ENCODE measurements around the gene MYO19. TPM values are rescaled to one million over a fixed set of nuclear protein-coding genes. Genes with fewer than 3 reads are reported as not detected.
A peak's percentile ranks its signal among the peaks of the same experiment; 100 is the strongest.

The MYO19 gene
- total and polyA plus RNA-seq, 4 donors = 8.7 to 47.2 (median 20.8) TPM

DNA sequence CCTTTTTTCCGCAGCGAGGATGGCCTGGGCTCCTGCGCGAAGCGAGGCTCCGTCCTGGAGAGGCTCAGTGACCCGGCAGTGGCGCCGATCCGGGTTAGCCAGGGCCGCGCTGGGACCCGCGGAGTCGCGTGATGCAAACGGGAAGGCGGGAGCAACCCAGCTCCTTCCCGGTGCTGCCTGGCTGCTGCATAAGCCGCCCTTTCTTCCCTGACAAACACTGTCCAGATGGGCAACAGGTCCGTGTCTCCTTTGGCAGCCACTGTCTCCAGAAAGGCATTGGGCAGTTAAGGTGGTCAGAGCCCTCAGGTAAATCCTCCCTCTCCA is 69.9 kb downstream of the MYO19 start:
- DNase-seq (ENCODE audit: low spot score) = no peak
- no peak overlapping the region for H3K27ac ChIP-seq (ENCODE audit: low read depth in 1 of 2, low read length in 2 of 2)
- H3K9ac ChIP-seq (ENCODE audit: low read depth in 1 of 2, low read length in 2 of 2) = no peak overlapping the region
- H3K9me3 ChIP-seq (ENCODE audit: control insufficient read depth in 4 of 4, low read length in 3 of 4) = no peaks in the 10 kb centered on the region
- no peak for TF ChIP-seq HNF4G (IDR thresholded peaks at IDR 0.05)
- no peak for TF ChIP-seq RXRA (IDR thresholded peaks at IDR 0.05)
- no peak for TF ChIP-seq SP1 (IDR thresholded peaks at IDR 0.05)
- TF ChIP-seq, protein P1, sequence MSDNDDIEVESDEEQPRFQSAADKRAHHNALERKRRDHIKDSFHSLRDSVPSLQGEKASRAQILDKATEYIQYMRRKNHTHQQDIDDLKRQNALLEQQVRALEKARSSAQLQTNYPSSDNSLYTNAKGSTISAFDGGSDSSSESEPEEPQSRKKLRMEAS (IDR thresholded peaks at IDR 0.05) = no peak
- TF ChIP-seq ZBTB33 (IDR thresholded peaks at IDR 0.05) = no peak
- no peak for TF ChIP-seq FOXA2 (IDR thresholded peaks at IDR 0.05)
- no peak for TF ChIP-seq YY1 (IDR thresholded peaks at IDR 0.05)
- TF ChIP-seq, protein P2, sequence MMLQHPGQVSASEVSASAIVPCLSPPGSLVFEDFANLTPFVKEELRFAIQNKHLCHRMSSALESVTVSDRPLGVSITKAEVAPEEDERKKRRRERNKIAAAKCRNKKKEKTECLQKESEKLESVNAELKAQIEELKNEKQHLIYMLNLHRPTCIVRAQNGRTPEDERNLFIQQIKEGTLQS (IDR thresholded peaks at IDR 0.05) = no peak
- TF ChIP-seq EGR1 (IDR thresholded peaks at IDR 0.05; ENCODE audit: low read depth in 2 of 2) = no peak
- TF ChIP-seq JUND (IDR thresholded peaks at IDR 0.05) = no peak
- TF ChIP-seq, protein P3, sequence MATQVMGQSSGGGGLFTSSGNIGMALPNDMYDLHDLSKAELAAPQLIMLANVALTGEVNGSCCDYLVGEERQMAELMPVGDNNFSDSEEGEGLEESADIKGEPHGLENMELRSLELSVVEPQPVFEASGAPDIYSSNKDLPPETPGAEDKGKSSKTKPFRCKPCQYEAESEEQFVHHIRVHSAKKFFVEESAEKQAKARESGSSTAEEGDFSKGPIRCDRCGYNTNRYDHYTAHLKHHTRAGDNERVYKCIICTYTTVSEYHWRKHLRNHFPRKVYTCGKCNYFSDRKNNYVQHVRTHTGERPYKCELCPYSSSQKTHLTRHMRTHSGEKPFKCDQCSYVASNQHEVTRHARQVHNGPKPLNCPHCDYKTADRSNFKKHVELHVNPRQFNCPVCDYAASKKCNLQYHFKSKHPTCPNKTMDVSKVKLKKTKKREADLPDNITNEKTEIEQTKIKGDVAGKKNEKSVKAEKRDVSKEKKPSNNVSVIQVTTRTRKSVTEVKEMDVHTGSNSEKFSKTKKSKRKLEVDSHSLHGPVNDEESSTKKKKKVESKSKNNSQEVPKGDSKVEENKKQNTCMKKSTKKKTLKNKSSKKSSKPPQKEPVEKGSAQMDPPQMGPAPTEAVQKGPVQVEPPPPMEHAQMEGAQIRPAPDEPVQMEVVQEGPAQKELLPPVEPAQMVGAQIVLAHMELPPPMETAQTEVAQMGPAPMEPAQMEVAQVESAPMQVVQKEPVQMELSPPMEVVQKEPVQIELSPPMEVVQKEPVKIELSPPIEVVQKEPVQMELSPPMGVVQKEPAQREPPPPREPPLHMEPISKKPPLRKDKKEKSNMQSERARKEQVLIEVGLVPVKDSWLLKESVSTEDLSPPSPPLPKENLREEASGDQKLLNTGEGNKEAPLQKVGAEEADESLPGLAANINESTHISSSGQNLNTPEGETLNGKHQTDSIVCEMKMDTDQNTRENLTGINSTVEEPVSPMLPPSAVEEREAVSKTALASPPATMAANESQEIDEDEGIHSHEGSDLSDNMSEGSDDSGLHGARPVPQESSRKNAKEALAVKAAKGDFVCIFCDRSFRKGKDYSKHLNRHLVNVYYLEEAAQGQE (IDR thresholded peaks at IDR 0.05) = no peak
- no peak for TF ChIP-seq FOXA1 (IDR thresholded peaks at IDR 0.05)
- no peak for TF ChIP-seq TAF1 (conservative IDR thresholded peaks at IDR 0.05)
- TF ChIP-seq GABPA (IDR thresholded peaks at IDR 0.05 in 1 of 2, conservative IDR thresholded peaks at IDR 0.05 in 1 of 2) = no peak
- no peak overlapping the region for H3K4me3 ChIP-seq (ENCODE audit: low read depth in 1 of 3, low read length in 3 of 3)
- H3K27me3 ChIP-seq (ENCODE audit: control insufficient read depth in 4 of 4, insufficient read depth in 4 of 4, low read length in 3 of 4) = peaks cover 0 to 17% (median 3%) of the 10 kb centered on the region in 4 donors
- no peaks in the 10 kb centered on the region for H3K36me3 ChIP-seq (ENCODE audit: control insufficient read depth in 4 of 4, insufficient read depth in 3 of 4, low read depth in 1 of 4, low read length in 3 of 4)
- H3K4me1 ChIP-seq (ENCODE audit: control insufficient read depth in 4 of 4, insufficient read depth in 4 of 4, low read length in 3 of 4) = no peaks in the 10 kb centered on the region
- 13% methylated on average over 21 of the region's 21 CpGs for WGBS

DNA sequence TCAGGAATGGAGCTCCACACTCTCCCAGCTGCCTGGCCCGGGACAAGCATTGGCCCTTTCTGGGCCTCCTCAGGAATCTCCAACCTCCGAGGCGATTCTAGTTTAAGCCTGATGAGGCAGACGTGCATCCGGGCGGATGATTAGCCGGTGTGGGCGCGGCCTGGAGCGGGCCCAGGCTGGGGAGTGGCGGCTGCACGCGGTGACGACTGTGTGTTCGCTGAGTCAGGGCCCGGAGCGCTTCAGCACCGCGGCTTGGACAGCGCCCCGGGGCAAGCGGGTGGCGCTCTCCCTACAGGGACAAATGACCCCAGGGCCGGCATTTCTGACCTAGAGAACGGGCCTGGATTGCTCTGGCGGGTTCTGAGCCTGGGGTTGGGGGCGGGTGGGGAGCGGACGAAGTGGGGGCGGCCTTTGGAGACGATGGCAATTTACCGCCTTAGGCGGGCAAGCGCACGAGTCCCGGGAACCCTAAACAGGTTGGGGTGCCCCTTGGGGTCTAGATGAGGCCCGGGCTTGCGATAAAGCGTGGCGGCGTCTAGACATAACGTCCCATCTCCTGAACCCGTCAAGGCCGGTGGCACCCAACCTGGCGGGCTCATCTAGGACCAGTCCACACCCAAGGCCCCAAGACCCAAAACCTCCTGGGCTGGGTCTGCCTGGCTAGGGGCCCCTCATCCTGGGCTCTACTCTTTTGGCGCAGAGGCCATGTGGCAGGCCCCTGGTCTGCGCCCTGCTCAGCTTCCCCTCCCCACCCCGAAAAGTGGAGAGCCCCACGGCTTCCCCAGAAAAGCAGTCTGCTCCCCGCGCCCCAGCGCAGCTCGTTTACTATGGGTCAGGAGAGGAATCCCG is 70.5 kb downstream of the MYO19 start:
- TF ChIP-seq, protein P3 (IDR thresholded peaks at IDR 0.05) = peak; percentile 99
- no peak for TF ChIP-seq HNF4G (IDR thresholded peaks at IDR 0.05)
- Histone ChIP-seq H3K27me3 (ENCODE audit: control insufficient read depth in 4 of 4, insufficient read depth in 4 of 4, low read length in 3 of 4) (peaks cover 0 to 15% (median 3%) of the 10 kb centered on the region in 4 donors), H3K4me3 (ENCODE audit: low read depth in 1 of 3, low read length in 3 of 3) (no peak overlapping the region), H3K27ac (ENCODE audit: low read depth in 1 of 2, low read length in 2 of 2) (no peak overlapping the region), H3K9me3 (ENCODE audit: control insufficient read depth in 4 of 4, low read length in 3 of 4) (no peaks in the 10 kb centered on the region), H3K4me1 (ENCODE audit: control insufficient read depth in 4 of 4, insufficient read depth in 4 of 4, low read length in 3 of 4) (no peaks in the 10 kb centered on the region), H3K36me3 (ENCODE audit: control insufficient read depth in 4 of 4, insufficient read depth in 3 of 4, low read depth in 1 of 4, low read length in 3 of 4) (no peaks in the 10 kb centered on the region), H3K9ac (ENCODE audit: low read depth in 1 of 2, low read length in 2 of 2) (no peak overlapping the region)
- 16% methylated on average over 54 of the region's 54 CpGs for WGBS
- DNase-seq (ENCODE audit: low spot score) = peak; percentile 74
